ENCODE results near the gene F2R. TPM values are rescaled to one million over a fixed set of nuclear protein-coding genes. Genes with fewer than 3 reads are reported as not detected.
"Not testable (repeated sequence)": the region's sequence is repeated elsewhere in the genome, so short reads cannot be mapped to it uniquely, and the experiment has no call there.

Gene F2R
- total RNA-seq, 4 donors from 2014 or later, result 2.4 to 4.2 (median 3.8) TPM

DNA sequence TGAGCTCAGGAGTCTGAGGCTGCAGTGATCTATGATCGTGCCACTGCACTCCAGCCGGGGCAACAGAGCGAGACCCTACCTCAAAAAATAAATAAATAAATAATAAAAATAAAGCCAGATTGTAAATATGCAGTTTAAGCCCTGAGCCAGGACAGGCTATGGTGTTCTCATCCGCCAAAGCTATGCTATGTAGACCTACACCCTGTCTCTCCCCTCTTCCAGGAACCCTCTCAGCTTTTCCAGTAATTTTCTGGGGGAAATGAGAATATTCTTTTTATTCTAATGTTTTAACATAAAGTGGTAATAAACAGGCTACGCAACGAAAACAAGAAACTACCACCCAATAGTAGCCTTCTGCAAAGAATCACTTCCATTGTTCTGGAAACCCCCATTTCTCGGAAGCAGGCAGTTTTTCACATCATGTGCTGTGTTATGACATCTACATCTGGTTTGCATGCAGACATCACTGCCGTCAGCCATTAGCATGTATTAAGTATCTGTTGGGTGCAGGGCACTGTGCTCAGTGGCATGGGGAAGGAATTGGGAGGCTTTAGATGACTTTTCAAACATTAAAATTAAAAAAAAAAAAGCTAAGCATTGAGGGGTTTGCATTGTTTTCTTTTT lies 38.0 kb upstream of the F2R start:
- in situ Hi-C loops (cut with MboI; ENCODE audit: low sequenced_read_pairs in 4 of 4), result no loop called here
- intact Hi-C loops (cut with DNase I; ENCODE audit: low total_unique reads), result no loop called here
- H3K4me3 ChIP-seq, result no peak overlapping the region

DNA sequence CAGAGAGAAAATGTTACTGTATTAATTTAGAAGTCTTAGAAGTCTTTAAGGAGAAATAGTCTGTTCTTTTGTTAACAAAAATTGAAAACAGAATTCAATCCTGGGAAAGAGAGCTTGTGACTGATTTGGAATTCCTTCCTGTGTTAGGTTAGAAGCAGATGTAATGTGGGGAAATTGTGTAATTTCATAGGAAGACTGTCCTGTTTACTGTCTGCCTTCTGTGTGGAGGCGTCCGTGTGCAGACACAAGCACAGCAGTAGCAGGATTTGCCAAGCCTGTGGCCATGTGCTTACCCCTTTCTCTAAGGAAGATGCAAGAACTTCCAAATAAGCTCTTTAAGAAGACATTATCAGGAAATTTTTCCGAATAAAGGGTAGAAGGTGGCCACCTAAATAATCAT lies 36.7 kb upstream of the F2R start:
- Histone ChIP-seq H3K4me3 (no peak overlapping the region), H3K27ac (no peak overlapping the region), H3K9me3 (no peaks in the 10 kb centered on the region), H3K4me1 (no peaks in the 10 kb centered on the region), H3K27me3 (no peaks in the 10 kb centered on the region), H3K36me3 (no peaks in the 10 kb centered on the region)
- no peak for DNase-seq
- no peak for ATAC-seq
- TF ChIP-seq POLR2A (IDR thresholded peaks at IDR 0.05), result no peak
- TF ChIP-seq, protein P1, sequence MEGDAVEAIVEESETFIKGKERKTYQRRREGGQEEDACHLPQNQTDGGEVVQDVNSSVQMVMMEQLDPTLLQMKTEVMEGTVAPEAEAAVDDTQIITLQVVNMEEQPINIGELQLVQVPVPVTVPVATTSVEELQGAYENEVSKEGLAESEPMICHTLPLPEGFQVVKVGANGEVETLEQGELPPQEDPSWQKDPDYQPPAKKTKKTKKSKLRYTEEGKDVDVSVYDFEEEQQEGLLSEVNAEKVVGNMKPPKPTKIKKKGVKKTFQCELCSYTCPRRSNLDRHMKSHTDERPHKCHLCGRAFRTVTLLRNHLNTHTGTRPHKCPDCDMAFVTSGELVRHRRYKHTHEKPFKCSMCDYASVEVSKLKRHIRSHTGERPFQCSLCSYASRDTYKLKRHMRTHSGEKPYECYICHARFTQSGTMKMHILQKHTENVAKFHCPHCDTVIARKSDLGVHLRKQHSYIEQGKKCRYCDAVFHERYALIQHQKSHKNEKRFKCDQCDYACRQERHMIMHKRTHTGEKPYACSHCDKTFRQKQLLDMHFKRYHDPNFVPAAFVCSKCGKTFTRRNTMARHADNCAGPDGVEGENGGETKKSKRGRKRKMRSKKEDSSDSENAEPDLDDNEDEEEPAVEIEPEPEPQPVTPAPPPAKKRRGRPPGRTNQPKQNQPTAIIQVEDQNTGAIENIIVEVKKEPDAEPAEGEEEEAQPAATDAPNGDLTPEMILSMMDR (IDR thresholded peaks at IDR 0.05 in 4 of 5, conservative IDR thresholded peaks at IDR 0.05 in 1 of 5), result no peak
- in situ Hi-C loops (cut with MboI; ENCODE audit: low sequenced_read_pairs in 4 of 4) (no loop called here), intact Hi-C loops (cut with DNase I; ENCODE audit: low total_unique reads) (no loop called here)

More for the DNA sequence above, 38.0 kb upstream of the F2R start:
- DNase-seq, result no peak
- Histone ChIP-seq H3K4me1 (no peaks in the 10 kb centered on the region), H3K9me3 (no peaks in the 10 kb centered on the region), H3K27ac (no peak overlapping the region), H3K27me3 (no peaks in the 10 kb centered on the region), H3K36me3 (no peaks in the 10 kb centered on the region)
- no peak for TF ChIP-seq POLR2A (IDR thresholded peaks at IDR 0.05)
- TF ChIP-seq, protein P1 (IDR thresholded peaks at IDR 0.05 in 4 of 5, conservative IDR thresholded peaks at IDR 0.05 in 1 of 5), result no peak
- ATAC-seq, result no peak

DNA sequence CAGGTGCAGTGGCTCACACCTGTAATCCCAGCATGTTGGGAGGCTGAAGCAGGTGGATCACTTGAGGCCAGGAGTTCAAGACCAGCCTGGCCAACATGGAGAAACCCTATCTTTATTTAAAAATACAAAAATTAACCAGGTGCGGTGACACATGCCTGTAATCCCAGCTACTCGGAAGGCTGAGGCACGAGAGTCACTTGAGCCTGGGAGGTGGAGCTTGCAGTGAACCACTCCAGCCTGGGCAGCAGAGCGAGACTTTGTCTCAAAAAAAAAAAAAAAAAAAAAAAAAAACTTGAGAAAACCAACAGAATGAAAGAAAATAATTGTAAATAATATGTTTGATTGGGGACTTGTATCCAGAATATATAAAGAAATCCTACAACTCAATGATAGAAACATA lies 35.1 kb upstream of the F2R start:
- intact Hi-C loops (cut with DNase I; ENCODE audit: low total_unique reads); DNase-seq; H3K9me3 ChIP-seq; H3K36me3 ChIP-seq; H3K4me1 ChIP-seq; ATAC-seq; H3K4me3 ChIP-seq; H3K27ac ChIP-seq; H3K27me3 ChIP-seq; in situ Hi-C loops (cut with MboI; ENCODE audit: low sequenced_read_pairs in 4 of 4): not testable (repeated sequence)

DNA sequence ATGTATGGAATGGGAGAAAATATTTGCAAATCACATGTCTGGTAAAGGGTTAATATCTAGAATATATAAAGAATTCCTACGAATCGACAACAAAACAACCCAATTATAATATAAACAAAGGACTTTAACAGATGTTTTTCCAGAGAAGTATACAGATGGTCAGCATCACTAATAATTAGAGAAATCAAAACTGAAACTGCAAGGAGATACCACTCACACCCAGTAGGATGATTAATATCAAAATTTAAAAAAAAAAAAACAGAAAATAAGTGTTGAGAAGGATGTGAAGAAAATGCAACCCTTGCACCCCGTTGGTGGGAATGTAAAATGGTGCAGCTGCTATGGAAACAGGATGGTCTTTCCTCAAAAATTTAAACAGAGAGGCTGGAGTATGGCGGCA lies 34.6 kb upstream of the F2R start:
- DNase-seq (no peak), ATAC-seq (no peak)
- no peaks in the 10 kb centered on the region for H3K4me1 ChIP-seq
- no peak overlapping the region for H3K4me3 ChIP-seq
- no peaks in the 10 kb centered on the region for H3K36me3 ChIP-seq
- no peak overlapping the region for H3K27ac ChIP-seq
- intact Hi-C loops (cut with DNase I; ENCODE audit: low total_unique reads), result no loop called here
- TF ChIP-seq, protein P1 (IDR thresholded peaks at IDR 0.05 in 4 of 5, conservative IDR thresholded peaks at IDR 0.05 in 1 of 5), result no peak
- no peak for TF ChIP-seq POLR2A (IDR thresholded peaks at IDR 0.05)
- no peaks in the 10 kb centered on the region for H3K27me3 ChIP-seq
- in situ Hi-C loops (cut with MboI; ENCODE audit: low sequenced_read_pairs in 4 of 4), result no loop called here
- no peaks in the 10 kb centered on the region for H3K9me3 ChIP-seq

DNA sequence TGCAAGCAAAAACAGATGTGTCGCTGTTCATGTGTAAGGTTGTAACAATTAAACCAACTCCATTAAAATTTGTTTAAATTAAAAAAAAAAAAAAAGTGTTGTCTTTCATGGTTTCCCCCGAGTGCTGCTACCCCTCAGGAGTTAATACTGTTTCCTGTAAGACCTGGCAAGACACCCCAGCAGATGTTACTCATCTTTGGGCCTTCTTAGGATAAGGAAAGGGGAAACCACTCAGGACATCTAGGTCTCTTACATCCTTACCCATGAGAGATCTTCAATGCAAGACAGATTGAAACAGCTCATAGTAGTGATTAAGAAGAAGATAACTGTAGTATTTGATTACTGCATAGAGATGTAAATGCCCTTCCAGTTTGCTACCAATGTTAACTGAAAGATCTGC lies 33.5 kb upstream of the F2R start:
- Histone ChIP-seq H3K9me3 (no peaks in the 10 kb centered on the region), H3K4me1 (no peaks in the 10 kb centered on the region), H3K36me3 (no peaks in the 10 kb centered on the region), H3K27me3 (no peaks in the 10 kb centered on the region), H3K27ac (no peak overlapping the region), H3K4me3 (no peak overlapping the region)
- ATAC-seq (no peak), DNase-seq (no peak)
- TF ChIP-seq, protein P1 (IDR thresholded peaks at IDR 0.05 in 4 of 5, conservative IDR thresholded peaks at IDR 0.05 in 1 of 5), result no peak
- TF ChIP-seq POLR2A (IDR thresholded peaks at IDR 0.05), result no peak
- intact Hi-C loops (cut with DNase I; ENCODE audit: low total_unique reads), result no loop called here
- in situ Hi-C loops (cut with MboI; ENCODE audit: low sequenced_read_pairs in 4 of 4), result no loop called here

Measured in gastrocnemius medialis (tissue), 4 donors.